Esophagus muscularis mucosa (tissue), 4 donors: ENCODE results near the gene AP1M2. TPM values are rescaled to one million over a fixed set of nuclear protein-coding genes. Genes with fewer than 3 reads are reported as not detected.

ENCODE experiments used
- DNase-seq: peaks from one replicate; pipeline ENCODE4 v3.0.0-alpha.2; 2017; ENCODE audit errors: extremely low spot score
- H3K27ac ChIP-seq, 4 donors: fragments of 200-600 bp; sonication (generic); replicated peaks in 1 of 4; 1 replicate in 3 of 4; 2 replicates in 1 of 4; pipeline ENCODE4 v1.5.1; 2016 to 2019; ENCODE audit warnings: mild to moderate bottlenecking in 1 of 4
- H3K27me3 ChIP-seq, 4 donors: fragments of 200-600 bp; sonication (generic); one replicate each; pipeline versions ENCODE4 v1.5.1 to v1.6.0; 2016 to 2019
- H3K36me3 ChIP-seq, 4 donors: fragments of 200-600 bp; sonication (generic); one replicate each; pipeline ENCODE4 v1.5.1; 2016 to 2019
- H3K4me1 ChIP-seq, 4 donors: fragments of 200-600 bp; sonication (generic); one replicate each; pipeline ENCODE4 v1.5.1; 2016 to 2019
- H3K4me3 ChIP-seq, 4 donors: fragments of 200-600 bp; sonication (generic); 1 replicate in 2 of 4; 2 replicates in 2 of 4; pipeline ENCODE4 v1.5.1; 2016 to 2019; ENCODE audit warnings: mild to moderate bottlenecking in 4 of 4, moderate library complexity in 1 of 4
- H3K9me3 ChIP-seq, 4 donors: fragments of 200-600 bp; sonication (generic); 1 replicate in 3 of 4; 2 replicates in 1 of 4; pipeline ENCODE4 v1.5.1; 2016 to 2019
- CTCF ChIP-seq, 3 experiments: fragments of 200-600 bp in 2 of 3; fragments of 450-650 bp in 1 of 3; sonication (generic) in 2 of 3; IDR thresholded peaks; one replicate each; pipeline ENCODE4 v1.5.1; 2017 to 2019; ENCODE audit warnings: antibody characterized with exemption in 3 of 3, mild to moderate bottlenecking in 2 of 3, moderate library complexity in 1 of 3
- EP300 ChIP-seq: sonication (generic); formaldehyde crosslinking; IDR thresholded peaks from one replicate; pipeline ENCODE4 v1.6.1; 2017; ENCODE audit warnings: antibody characterized with exemption
- POLR2A ChIP-seq: fragments of 450-650 bp; IDR thresholded peaks from one replicate; pipeline ENCODE4 v1.6.1; 2017; ENCODE audit warnings: antibody characterized with exemption, moderate library complexity, mild to moderate bottlenecking, low read depth
- POLR2AphosphoS5 ChIP-seq, 2 donors: sonication (generic); formaldehyde crosslinking; IDR thresholded peaks; one replicate each; pipeline ENCODE4 v1.6.1; 2017; ENCODE audit warnings: antibody characterized with exemption in 2 of 2
- WGBS: methylation state at CpG from one replicate; pipeline ENCODE4 v1.1.5; 2018; 5-methylcytosine and 5-hydroxymethylcytosine counted together
- intact Hi-C: fragments of 100-400 bp; cut with DNase I; formaldehyde crosslinking; loops from one replicate; pipeline ENCODE4 v1.15.1; 2023
- total RNA-seq, 4 donors: library from RNA; depleted of rRNA; stranded (reverse); fragments of >200 nt; gene quantifications; one replicate each; pipeline versions ENCODE4 v1.1.0 to v1.2.1, GENCODE V29; 2016

Gene AP1M2
- total RNA-seq: not detected

GRCh38 chr19:10587022-10587838 lies at the start of gene AP1M2:
AP1M2 (minus strand) TSS chr19:10587312; CDS start chr19:10587231, 81 bp downstream.
- no peak for TF ChIP-seq CTCF (IDR thresholded peaks at IDR 0.05)
- TF ChIP-seq EP300: no peak
- no peak for TF ChIP-seq POLR2AphosphoS5 (IDR thresholded peaks at IDR 0.05)
- TF ChIP-seq POLR2A: no peak

GRCh38 chr19:10636304-10636972 lies 49.3 kb upstream of the AP1M2 start:
- intact Hi-C loops: no loop called here
- no peaks in the 10 kb centered on the region for H3K9me3 ChIP-seq
- peaks cover 23 to 99% (median 95%) of the 10 kb centered on the region in 4 donors for H3K36me3 ChIP-seq
- peaks cover 0 to 4% (median 2%) of the 10 kb centered on the region in 4 donors for H3K4me1 ChIP-seq
- TF ChIP-seq EP300 (no peak), POLR2AphosphoS5 (IDR thresholded peaks at IDR 0.05) (no peak), POLR2A (no peak), CTCF (IDR thresholded peaks at IDR 0.05) (no peak)
- no peaks in the 10 kb centered on the region for H3K27me3 ChIP-seq
- no peak overlapping the region for H3K27ac ChIP-seq
- no peak overlapping the region for H3K4me3 ChIP-seq
- 92% methylated on average over 35 of the region's 37 CpGs for WGBS
- DNase-seq: no peak

More at GRCh38 chr19:10587022-10587838, at the start of gene AP1M2:
- intact Hi-C loops: loop anchor here (10.0 kb wide), 1 partner anchor 118 kb away; the partner anchor contains the start of gene QTRT1
- no peaks in the 10 kb centered on the region for H3K4me1 ChIP-seq
- H3K9me3 ChIP-seq: no peaks in the 10 kb centered on the region
- no peak within 1 kb of the TSS for H3K27ac ChIP-seq
- peaks cover 0 to 55% (median 0%) of the 10 kb centered on the region in 4 donors for H3K27me3 ChIP-seq
- no peak within 1 kb of the TSS for H3K4me3 ChIP-seq
- H3K36me3 ChIP-seq: no peaks in the 10 kb centered on the region
- no peak for DNase-seq
- WGBS: 38% methylated on average over 15 of the region's 35 CpGs

- H3K4me1 ChIP-seq: peaks cover 0 to 4% (median 2%) of the 10 kb centered on the region in 4 donors
- intact Hi-C loops: no loop called here
- DNase-seq: no peak
- TF ChIP-seq POLR2AphosphoS5 (IDR thresholded peaks at IDR 0.05) (no peak), EP300 (no peak), CTCF (IDR thresholded peaks at IDR 0.05) (no peak), POLR2A (no peak)
- no peak overlapping the region for H3K4me3 ChIP-seq
- no peaks in the 10 kb centered on the region for H3K27me3 ChIP-seq
- WGBS: 80% methylated on average over 4 of the region's 6 CpGs
- no peaks in the 10 kb centered on the region for H3K9me3 ChIP-seq
- no peak overlapping the region for H3K27ac ChIP-seq
- H3K36me3 ChIP-seq: peaks cover 28 to 99% (median 94%) of the 10 kb centered on the region in 4 donors
Measured at GRCh38 chr19:10634963-10635362, 47.9 kb upstream of the AP1M2 start.

GRCh38 chr19:10634430-10634829 lies 47.3 kb upstream of the AP1M2 start:
- intact Hi-C loops: no loop called here
- H3K36me3 ChIP-seq: peaks cover 28 to 99% (median 94%) of the 10 kb centered on the region in 4 donors
- TF ChIP-seq EP300 (no peak), POLR2A (no peak), POLR2AphosphoS5 (IDR thresholded peaks at IDR 0.05) (no peak)
- H3K27ac ChIP-seq: no peak overlapping the region
- no peaks in the 10 kb centered on the region for H3K27me3 ChIP-seq
- WGBS: 88% methylated on average over 7 of the region's 7 CpGs
- no peak for DNase-seq
- H3K4me1 ChIP-seq: peaks cover 0 to 4% (median 2%) of the 10 kb centered on the region in 4 donors
- no peak overlapping the region for H3K4me3 ChIP-seq
- H3K9me3 ChIP-seq: no peaks in the 10 kb centered on the region

- peaks cover 0 to 4% (median 4%) of the 10 kb centered on the region in 4 donors for H3K4me1 ChIP-seq
- intact Hi-C loops: no loop called here
- no peaks in the 10 kb centered on the region for H3K27me3 ChIP-seq
- H3K27ac ChIP-seq: no peak overlapping the region
- peaks cover 22 to 96% (median 86%) of the 10 kb centered on the region in 4 donors for H3K36me3 ChIP-seq
- 80% methylated on average over 8 of the region's 14 CpGs for WGBS
- no peak for TF ChIP-seq CTCF (IDR thresholded peaks at IDR 0.05)
- TF ChIP-seq POLR2A: no peak
- no peak for TF ChIP-seq EP300
- TF ChIP-seq POLR2AphosphoS5 (IDR thresholded peaks at IDR 0.05): no peak
- no peak for DNase-seq
- no peaks in the 10 kb centered on the region for H3K9me3 ChIP-seq
- no peak overlapping the region for H3K4me3 ChIP-seq
Measured at GRCh38 chr19:10631874-10632273, 44.8 kb upstream of the AP1M2 start.
